A673 (cell line): Measurements from ENCODE around the gene TRIM14.

Experiments used
- CTCF ChIP-seq: fragments of 300-800, 200-600 bp; sonication (generic); conservative IDR thresholded peaks from 2 replicates; pipeline ENCODE4 v1.5.1; 2017; ENCODE audit warnings: low read depth, mild to moderate bottlenecking, antibody characterized with exemption, low read length, moderate library complexity, mixed read lengths
- EZH2 ChIP-seq: fragments of 200-600 bp; sonication (generic); IDR thresholded peaks from 2 replicates; pipeline ENCODE4 v1.6.1; 2017; ENCODE audit warnings: borderline replicate concordance, low read depth, mild to moderate bottlenecking, mixed read lengths, antibody characterized with exemption, low read length; ENCODE audit not compliant: poor library complexity, severe bottlenecking

- TF ChIP-seq CTCF (no peak), EZH2 (no peak)
Observed at GRCh38 chr9:98081477-98082219, 37.4 kb downstream of the TRIM14 start.
